GM12892 (cell line): ENCODE measurements around the gene KRTAP5-3.

ENCODE experiments used
- POLR2A ChIP-seq: IDR thresholded peaks from 2 replicates; pipeline ENCODE4 v1.6.1; 2011; ENCODE audit warnings: low read depth, low read length, control low read depth
- POLR2AphosphoS5 ChIP-seq: IDR thresholded peaks from 2 replicates; pipeline ENCODE4 v1.6.1; 2011; ENCODE audit warnings: low read depth, low read length, control low read depth
- TAF1 ChIP-seq: IDR thresholded peaks from 2 replicates; pipeline ENCODE4 v1.6.1; 2011; ENCODE audit warnings: low read depth, mild to moderate bottlenecking, control low read depth, low read length, borderline replicate concordance

DNA sequence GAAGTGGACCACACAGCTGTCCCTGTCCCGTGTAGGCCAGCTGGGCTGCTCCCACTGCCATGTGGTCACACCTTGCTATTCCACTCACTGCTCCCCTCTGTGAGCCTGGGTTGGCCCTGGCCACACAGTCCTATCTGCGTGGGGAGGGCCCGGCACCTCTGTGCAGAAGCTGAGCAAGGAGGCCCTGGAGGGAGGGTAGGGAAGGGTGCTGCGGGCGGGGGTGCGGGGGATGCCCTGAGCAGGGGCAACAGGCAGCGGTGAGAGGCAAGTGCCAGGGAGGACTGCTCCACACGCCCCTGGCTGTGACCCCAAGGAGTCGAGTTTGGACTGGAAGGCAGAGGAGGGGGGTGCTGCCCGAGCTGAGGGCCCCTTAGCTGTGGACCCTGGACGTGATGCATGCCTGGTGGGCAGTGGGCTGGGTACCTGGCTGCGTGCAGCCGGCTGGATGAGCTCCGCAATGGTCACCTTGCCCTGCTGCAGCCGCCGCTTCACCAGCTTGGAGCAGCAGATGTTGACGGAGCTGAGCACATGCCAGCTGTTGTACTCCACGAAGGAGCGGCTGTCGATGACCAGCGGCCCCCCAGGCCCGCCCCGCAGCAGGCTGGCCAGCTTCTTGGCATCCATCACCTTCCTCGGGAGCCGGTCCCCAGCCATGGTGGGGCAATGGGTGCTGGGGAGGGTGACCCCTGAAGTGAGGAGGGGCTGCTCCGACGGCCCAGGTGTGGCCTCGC lies 42.9 kb downstream of the KRTAP5-3 start:
- no peak for TF ChIP-seq POLR2A
- no peak for TF ChIP-seq TAF1
- TF ChIP-seq POLR2AphosphoS5 = no peak
